Measurements from ENCODE around the gene NAA25. TPM values are rescaled to one million over a fixed set of nuclear protein-coding genes. Genes with fewer than 3 reads are reported as not detected.

Gene NAA25
- total and polyA plus RNA-seq, 2 of the 4 experiments (the other 2 are of a cell fraction) = 10.3 to 25.5 TPM

DNA sequence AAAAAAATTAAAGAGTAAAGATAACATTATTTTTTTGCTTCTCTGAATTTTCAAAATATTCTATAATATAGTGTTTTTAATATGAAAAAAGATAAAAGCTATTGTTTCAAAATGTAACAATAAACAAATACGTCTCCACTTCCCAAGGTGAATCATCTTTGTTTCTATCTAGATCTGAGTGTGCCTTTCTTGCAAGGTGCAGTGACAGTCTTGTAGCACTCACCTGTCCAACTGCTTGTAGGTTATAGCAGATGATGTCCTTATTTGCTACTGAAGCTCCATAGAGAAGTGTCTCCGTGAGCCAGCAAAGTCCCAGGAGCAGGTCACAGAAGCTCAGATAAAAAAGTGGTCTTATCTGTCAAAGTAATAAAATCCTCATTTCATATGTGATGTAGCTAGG, 117.0 kb downstream of the NAA25 start:
- Histone ChIP-seq H3K23ac (ENCODE audit: low read depth, low read length) (no peak overlapping the region), H2BK120ac (ENCODE audit: low read depth, low read length) (no peak overlapping the region), H2AK5ac (ENCODE audit: low read depth, low read length) (no peak overlapping the region), H3K4me1 (ENCODE audit: control insufficient read depth, insufficient read depth, low read length) (no peaks in the 10 kb centered on the region), H2AFZ (replicated peaks; ENCODE audit: low read length, poor library complexity) (no peak overlapping the region), H3K27ac (ENCODE audit: insufficient read depth, low read length) (no peak overlapping the region), H3K36me3 (ENCODE audit: control insufficient read depth, insufficient read depth, low read length) (no peaks in the 10 kb centered on the region), H3K9me1 (ENCODE audit: insufficient read depth, low read length) (no peaks in the 10 kb centered on the region), H2BK20ac (ENCODE audit: low read depth, low read length) (no peak overlapping the region), H4K91ac (ENCODE audit: insufficient read depth, low read depth, low read length) (no peak overlapping the region), H3K4me3 (ENCODE audit: insufficient read depth, low read depth, low read length) (no peak overlapping the region), H2AK9ac (replicated peaks; ENCODE audit: low read depth, low read length, poor library complexity) (no peak overlapping the region), H3K79me1 (ENCODE audit: low read depth in 1 of 2, low read length in 2 of 2) (no peaks in the 10 kb centered on the region), H4K20me1 (ENCODE audit: insufficient read depth, low read length) (no peaks in the 10 kb centered on the region), H3K27me3 (ENCODE audit: control insufficient read depth, insufficient read depth, low read length) (no peaks in the 10 kb centered on the region), H3K9ac (ENCODE audit: low read depth, low read length) (no peak overlapping the region), H3K4me2 (ENCODE audit: low read depth, low read length) (no peak overlapping the region), H4K5ac (ENCODE audit: low read depth, low read length) (no peak overlapping the region), H3K4ac (ENCODE audit: low read depth, low read length) (no peak overlapping the region), H2BK15ac (ENCODE audit: low read depth, low read length) (no peak overlapping the region), H4K8ac (ENCODE audit: low read depth in 2 of 2, low read length in 2 of 2) (no peak overlapping the region), H3K9me3 (ENCODE audit: control insufficient read depth, insufficient read depth, low read length) (no peaks in the 10 kb centered on the region), H3K56ac (ENCODE audit: extremely low read depth, insufficient read depth, low read length) (no peak overlapping the region), H3K14ac (replicated peaks; ENCODE audit: low read depth, low read length) (no peak overlapping the region), H3K18ac (ENCODE audit: low read depth, low read length) (no peak overlapping the region), H2BK5ac (ENCODE audit: low read depth, low read length, poor library complexity, severe bottlenecking) (no peak overlapping the region)
- DNase-seq (no peak), ATAC-seq (ENCODE audit: low read depth) (no peak)
- POLR2A ChIA-PET (ENCODE audit: unreplicated experiment) = no interaction called here
- no CpG with 5 or more reads among the region's 2 CpGs for WGBS, 2 experiments (ENCODE audit: extremely low coverage in 2 of 2, insufficient read length in 1 of 2)
- intact Hi-C loops (cut with micrococcal nuclease) (no loop called here), in situ Hi-C loops (cut with MboI; ENCODE audit: low sequenced_read_pairs) (no loop called here), dilution Hi-C loops (cut with HindIII; ENCODE audit: low sequenced_read_pairs, unreplicated experiment) (no loop called here)
- CTCF ChIA-PET = no interaction called here
- no peak for TF ChIP-seq RCOR1 (IDR thresholded peaks at IDR 0.05; ENCODE audit: insufficient replicate concordance, low read length)
- no peak for TF ChIP-seq MAFK (IDR thresholded peaks at IDR 0.05; ENCODE audit: low read depth, low read length)
- TF ChIP-seq, protein P1, sequence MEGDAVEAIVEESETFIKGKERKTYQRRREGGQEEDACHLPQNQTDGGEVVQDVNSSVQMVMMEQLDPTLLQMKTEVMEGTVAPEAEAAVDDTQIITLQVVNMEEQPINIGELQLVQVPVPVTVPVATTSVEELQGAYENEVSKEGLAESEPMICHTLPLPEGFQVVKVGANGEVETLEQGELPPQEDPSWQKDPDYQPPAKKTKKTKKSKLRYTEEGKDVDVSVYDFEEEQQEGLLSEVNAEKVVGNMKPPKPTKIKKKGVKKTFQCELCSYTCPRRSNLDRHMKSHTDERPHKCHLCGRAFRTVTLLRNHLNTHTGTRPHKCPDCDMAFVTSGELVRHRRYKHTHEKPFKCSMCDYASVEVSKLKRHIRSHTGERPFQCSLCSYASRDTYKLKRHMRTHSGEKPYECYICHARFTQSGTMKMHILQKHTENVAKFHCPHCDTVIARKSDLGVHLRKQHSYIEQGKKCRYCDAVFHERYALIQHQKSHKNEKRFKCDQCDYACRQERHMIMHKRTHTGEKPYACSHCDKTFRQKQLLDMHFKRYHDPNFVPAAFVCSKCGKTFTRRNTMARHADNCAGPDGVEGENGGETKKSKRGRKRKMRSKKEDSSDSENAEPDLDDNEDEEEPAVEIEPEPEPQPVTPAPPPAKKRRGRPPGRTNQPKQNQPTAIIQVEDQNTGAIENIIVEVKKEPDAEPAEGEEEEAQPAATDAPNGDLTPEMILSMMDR (conservative IDR thresholded peaks at IDR 0.05; ENCODE audit: low read depth, low read length) = no peak
- TF ChIP-seq, protein P2, sequence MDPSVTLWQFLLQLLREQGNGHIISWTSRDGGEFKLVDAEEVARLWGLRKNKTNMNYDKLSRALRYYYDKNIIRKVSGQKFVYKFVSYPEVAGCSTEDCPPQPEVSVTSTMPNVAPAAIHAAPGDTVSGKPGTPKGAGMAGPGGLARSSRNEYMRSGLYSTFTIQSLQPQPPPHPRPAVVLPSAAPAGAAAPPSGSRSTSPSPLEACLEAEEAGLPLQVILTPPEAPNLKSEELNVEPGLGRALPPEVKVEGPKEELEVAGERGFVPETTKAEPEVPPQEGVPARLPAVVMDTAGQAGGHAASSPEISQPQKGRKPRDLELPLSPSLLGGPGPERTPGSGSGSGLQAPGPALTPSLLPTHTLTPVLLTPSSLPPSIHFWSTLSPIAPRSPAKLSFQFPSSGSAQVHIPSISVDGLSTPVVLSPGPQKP (IDR thresholded peaks at IDR 0.05; ENCODE audit: borderline replicate concordance, low read depth, low read length) = no peak
- TF ChIP-seq MXI1 (IDR thresholded peaks at IDR 0.05; ENCODE audit: borderline replicate concordance, low read depth, low read length) = no peak
- no peak for TF ChIP-seq RAD21 (IDR thresholded peaks at IDR 0.05; ENCODE audit: low read length)
- TF ChIP-seq CEBPB (IDR thresholded peaks at IDR 0.05; ENCODE audit: low read depth, low read length) = no peak
- TF ChIP-seq RFX5 (IDR thresholded peaks at IDR 0.05; ENCODE audit: low read depth, low read length) = no peak
- TF ChIP-seq BHLHE40 (IDR thresholded peaks at IDR 0.05; ENCODE audit: low read depth, low read length) = no peak
- TF ChIP-seq MAZ (IDR thresholded peaks at IDR 0.05; ENCODE audit: borderline replicate concordance, low read depth, low read length) = no peak
- TF ChIP-seq NFE2L2 (IDR thresholded peaks at IDR 0.05; ENCODE audit: low read depth, low read length) = no peak
- no peak for TF ChIP-seq FOS (IDR thresholded peaks at IDR 0.05; ENCODE audit: low read depth, low read length)
- TF ChIP-seq, protein P3, sequence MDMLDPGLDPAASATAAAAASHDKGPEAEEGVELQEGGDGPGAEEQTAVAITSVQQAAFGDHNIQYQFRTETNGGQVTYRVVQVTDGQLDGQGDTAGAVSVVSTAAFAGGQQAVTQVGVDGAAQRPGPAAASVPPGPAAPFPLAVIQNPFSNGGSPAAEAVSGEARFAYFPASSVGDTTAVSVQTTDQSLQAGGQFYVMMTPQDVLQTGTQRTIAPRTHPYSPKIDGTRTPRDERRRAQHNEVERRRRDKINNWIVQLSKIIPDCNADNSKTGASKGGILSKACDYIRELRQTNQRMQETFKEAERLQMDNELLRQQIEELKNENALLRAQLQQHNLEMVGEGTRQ (IDR thresholded peaks at IDR 0.05; ENCODE audit: low read depth, low read length) = no peak
- TF ChIP-seq CHD1 (IDR thresholded peaks at IDR 0.05; ENCODE audit: low read depth, low read length) = no peak
- TF ChIP-seq POLR2A (IDR thresholded peaks at IDR 0.05; ENCODE audit: low read depth, low read length) = no peak
- no peak for TF ChIP-seq SMC3 (IDR thresholded peaks at IDR 0.05; ENCODE audit: low read depth, low read length)
- BruUV-seq (replicated peaks) = no TSS peak

Measured in IMR-90 (cell line).